Transverse colon (tissue), 4 donors: Measurements from ENCODE around the gene SLFNL1.

Source experiments
- EP300 ChIP-seq: sonication (generic); formaldehyde crosslinking; IDR thresholded peaks from one replicate; pipeline ENCODE4 v1.6.1; 2017; ENCODE audit warnings: antibody characterized with exemption, low read depth
- POLR2A ChIP-seq: fragments of 450-650 bp; IDR thresholded peaks from one replicate; pipeline ENCODE4 v1.6.1; 2016; ENCODE audit warnings: antibody characterized with exemption, mild to moderate bottlenecking, moderate library complexity
- POLR2AphosphoS5 ChIP-seq, 3 donors: sonication (generic); formaldehyde crosslinking; IDR thresholded peaks; one replicate each; pipeline ENCODE4 v1.6.1; 2016; ENCODE audit warnings: antibody characterized with exemption in 3 of 3
- TF ChIP-seq, protein P1 (sequence below), 5 experiments: fragments of 200-600 bp in 3 of 5; fragments of 450-650 bp in 2 of 5; sonication (generic) in 3 of 5; IDR thresholded peaks; 1 replicate in 2 of 5; 2 replicates in 3 of 5; pipeline ENCODE4 v1.5.1; 2016 to 2017; ENCODE audit warnings: antibody characterized with exemption in 5 of 5, inconsistent platforms in 3 of 5, mild to moderate bottlenecking in 2 of 5, moderate library complexity in 1 of 5

DNA sequence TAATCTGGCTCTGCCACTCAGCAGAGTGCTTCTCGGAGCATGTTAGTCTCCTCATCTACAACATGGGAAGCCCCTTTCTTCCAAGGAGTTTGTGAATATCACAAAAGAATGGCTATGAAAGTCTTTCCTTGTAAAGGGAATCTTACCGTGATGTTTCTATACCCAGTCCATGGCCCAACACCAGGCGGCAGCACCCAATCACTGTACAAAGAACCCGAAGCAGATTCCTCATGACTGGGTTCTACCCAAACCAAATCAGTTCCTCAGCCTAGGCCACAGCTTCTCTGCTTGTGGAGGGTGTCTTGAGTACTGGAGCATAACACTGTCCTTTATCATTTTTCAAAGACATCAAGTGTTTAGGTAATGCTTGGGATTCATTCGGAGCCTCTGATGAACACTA is 16.6 kb upstream of the SLFNL1 start:
- TF ChIP-seq POLR2A, result no peak
- no peak for TF ChIP-seq EP300
- TF ChIP-seq, protein P1, sequence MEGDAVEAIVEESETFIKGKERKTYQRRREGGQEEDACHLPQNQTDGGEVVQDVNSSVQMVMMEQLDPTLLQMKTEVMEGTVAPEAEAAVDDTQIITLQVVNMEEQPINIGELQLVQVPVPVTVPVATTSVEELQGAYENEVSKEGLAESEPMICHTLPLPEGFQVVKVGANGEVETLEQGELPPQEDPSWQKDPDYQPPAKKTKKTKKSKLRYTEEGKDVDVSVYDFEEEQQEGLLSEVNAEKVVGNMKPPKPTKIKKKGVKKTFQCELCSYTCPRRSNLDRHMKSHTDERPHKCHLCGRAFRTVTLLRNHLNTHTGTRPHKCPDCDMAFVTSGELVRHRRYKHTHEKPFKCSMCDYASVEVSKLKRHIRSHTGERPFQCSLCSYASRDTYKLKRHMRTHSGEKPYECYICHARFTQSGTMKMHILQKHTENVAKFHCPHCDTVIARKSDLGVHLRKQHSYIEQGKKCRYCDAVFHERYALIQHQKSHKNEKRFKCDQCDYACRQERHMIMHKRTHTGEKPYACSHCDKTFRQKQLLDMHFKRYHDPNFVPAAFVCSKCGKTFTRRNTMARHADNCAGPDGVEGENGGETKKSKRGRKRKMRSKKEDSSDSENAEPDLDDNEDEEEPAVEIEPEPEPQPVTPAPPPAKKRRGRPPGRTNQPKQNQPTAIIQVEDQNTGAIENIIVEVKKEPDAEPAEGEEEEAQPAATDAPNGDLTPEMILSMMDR (IDR thresholded peaks at IDR 0.05), result no peak
- no peak for TF ChIP-seq POLR2AphosphoS5 (IDR thresholded peaks at IDR 0.05)
